ENCODE data around the gene CAMK2D.
A peak's percentile ranks its signal among the peaks of the same experiment; 100 is the strongest.

DNA sequence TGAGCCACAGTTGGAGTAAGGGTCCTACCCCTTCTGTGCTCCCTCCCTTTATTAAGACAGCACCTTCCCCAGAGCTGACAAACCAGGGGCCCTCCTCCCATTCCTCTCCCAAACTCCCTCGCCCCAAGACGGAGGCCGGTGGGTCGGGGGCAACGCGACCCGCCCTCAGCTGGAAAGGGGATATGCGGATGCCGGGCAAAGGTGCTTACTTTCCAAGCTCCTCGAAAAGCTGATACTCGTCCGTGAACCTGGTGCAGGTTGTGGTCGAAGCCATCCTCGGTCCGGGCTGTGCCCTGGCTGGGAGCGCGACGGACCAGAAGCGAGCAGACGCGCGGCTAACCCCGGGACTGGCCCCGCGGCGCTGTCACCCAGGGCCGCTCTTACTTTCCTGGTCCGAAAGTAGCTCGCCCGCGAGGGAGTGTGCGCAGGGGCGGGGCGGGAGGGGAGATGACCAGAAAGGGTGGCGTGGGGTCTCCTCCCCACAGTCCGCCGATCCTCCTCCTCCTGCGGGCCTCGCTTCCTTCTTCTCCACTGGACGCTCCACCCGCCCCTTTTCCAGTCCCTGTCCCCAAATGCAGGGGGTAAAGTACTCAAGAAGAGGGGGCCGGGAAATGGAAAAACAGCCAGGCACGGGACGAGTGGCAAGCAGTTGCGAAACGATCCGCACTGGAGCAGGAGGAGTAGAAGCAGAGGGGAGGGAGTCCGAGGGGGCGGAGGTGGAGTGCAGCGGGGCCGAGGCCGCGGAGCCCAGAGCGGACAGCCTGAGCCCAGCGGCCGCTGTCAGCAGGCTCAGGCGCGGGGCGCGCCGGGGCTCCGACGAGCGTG lies 531 bp downstream of the CAMK2D start:
- TF ChIP-seq, protein P1, sequence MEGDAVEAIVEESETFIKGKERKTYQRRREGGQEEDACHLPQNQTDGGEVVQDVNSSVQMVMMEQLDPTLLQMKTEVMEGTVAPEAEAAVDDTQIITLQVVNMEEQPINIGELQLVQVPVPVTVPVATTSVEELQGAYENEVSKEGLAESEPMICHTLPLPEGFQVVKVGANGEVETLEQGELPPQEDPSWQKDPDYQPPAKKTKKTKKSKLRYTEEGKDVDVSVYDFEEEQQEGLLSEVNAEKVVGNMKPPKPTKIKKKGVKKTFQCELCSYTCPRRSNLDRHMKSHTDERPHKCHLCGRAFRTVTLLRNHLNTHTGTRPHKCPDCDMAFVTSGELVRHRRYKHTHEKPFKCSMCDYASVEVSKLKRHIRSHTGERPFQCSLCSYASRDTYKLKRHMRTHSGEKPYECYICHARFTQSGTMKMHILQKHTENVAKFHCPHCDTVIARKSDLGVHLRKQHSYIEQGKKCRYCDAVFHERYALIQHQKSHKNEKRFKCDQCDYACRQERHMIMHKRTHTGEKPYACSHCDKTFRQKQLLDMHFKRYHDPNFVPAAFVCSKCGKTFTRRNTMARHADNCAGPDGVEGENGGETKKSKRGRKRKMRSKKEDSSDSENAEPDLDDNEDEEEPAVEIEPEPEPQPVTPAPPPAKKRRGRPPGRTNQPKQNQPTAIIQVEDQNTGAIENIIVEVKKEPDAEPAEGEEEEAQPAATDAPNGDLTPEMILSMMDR (IDR thresholded peaks at IDR 0.05): peak in 1 of 4 experiments; percentile 27
- TF ChIP-seq POLR2AphosphoS5 (IDR thresholded peaks at IDR 0.05) (peak; percentile 50), POLR2A (IDR thresholded peaks at IDR 0.05) (peak in 1 of 2 donors; percentile 63), EP300 (IDR thresholded peaks at IDR 0.05) (no peak)
